ENCODE measurements around the gene PGLYRP1.

PGLYRP1 gene

DNA sequence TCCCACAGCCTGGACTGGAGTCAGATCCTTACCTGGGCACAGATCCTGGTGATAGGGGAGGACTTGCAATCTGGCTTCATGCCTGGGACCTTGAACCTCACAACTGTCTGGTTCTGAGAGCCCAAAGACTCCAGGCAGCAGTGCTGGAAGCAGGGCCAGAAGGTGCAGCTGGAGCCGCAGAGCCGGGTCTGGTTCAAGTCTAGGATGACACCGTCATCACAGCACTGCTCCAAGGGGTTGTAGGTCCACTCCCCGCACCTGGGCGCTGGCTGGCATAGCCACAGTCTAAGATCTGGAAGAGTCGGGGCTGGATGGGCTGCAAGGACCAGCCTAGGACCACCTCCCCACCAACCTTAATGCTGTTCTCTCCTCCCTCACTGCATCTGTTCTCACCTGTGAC is 17.3 kb upstream of the PGLYRP1 start:
- Mint-ChIP-seq H3K4me3 (no peak overlapping the region), H3K4me1 (peaks cover 6% of the 10 kb centered on the region), H3K9me3 (no peaks in the 10 kb centered on the region), H3K27me3 (peaks cover 80% of the 10 kb centered on the region), H3K27ac (no peak overlapping the region)
- DNase-seq (no peak), ATAC-seq (no peak)

DNA sequence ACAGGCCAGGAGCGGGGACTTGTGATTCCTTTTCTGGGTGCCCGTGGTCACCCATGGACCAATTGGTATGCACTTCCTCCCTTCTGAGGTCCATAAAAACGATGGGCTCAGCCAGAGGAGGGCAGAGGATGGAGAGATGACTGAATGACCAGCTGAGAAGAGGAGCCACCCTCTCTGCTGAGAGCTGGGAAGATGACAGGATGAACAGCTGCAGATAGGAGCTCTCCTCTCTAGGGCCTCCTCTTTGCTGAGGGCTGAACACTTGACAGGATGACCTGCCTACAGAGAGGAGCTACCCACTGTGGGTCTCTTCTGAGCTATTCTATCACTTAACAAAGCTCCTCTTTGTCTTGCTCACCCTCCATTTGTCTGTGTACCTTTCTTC is 13.9 kb upstream of the PGLYRP1 start:
- H3K27me3 Mint-ChIP-seq, result peaks cover 53% of the 10 kb centered on the region
- H3K27ac Mint-ChIP-seq, result no peak overlapping the region
- DNase-seq (no peak), ATAC-seq (no peak)
- no peak overlapping the region for H3K4me3 Mint-ChIP-seq
- no peaks in the 10 kb centered on the region for H3K9me3 Mint-ChIP-seq
- H3K4me1 Mint-ChIP-seq, result no peaks in the 10 kb centered on the region

DNA sequence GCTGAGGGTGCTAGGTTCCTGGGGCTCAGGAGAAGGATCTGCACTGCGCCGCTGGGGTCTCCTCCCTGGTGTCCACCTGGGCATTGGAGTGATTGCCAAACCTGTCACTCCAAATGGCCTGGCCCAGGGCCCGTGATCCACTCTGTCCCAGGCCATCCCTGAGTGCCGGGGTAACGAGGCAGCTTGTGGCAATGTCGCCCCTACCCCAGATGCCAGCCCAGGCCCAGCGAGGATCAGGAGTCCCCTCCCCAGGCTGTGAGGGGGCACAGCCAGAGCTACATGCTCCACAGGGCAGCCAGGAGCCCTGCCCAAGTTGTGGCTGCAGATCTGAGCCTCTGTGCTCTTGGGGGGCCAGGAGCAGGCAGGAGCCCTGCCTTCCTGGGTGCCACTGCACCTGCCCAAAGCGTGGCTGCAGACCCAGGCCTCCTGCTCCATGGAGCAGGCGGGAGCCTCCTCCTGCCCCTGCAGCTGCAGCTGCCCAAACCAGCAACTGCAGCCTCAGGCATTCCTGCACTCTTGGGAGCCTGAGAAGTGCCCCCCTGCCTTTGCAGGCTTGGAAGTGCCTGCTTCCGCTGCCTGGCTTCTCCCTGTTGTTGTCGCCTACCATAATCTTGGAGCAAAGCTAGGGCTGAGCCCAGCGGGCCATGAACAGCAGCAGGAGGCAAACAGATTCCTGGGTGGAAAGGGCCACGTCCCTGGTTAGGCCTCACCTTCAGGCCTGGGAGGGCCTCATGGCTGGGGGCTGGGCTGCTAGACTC is 13.3 kb upstream of the PGLYRP1 start:
- peaks cover 48% of the 10 kb centered on the region for H3K27me3 Mint-ChIP-seq
- H3K4me3 Mint-ChIP-seq, result no peak overlapping the region
- DNase-seq (no peak), ATAC-seq (no peak)
- no peak overlapping the region for H3K27ac Mint-ChIP-seq
- H3K9me3 Mint-ChIP-seq, result no peaks in the 10 kb centered on the region
- no peaks in the 10 kb centered on the region for H3K4me1 Mint-ChIP-seq

DNA sequence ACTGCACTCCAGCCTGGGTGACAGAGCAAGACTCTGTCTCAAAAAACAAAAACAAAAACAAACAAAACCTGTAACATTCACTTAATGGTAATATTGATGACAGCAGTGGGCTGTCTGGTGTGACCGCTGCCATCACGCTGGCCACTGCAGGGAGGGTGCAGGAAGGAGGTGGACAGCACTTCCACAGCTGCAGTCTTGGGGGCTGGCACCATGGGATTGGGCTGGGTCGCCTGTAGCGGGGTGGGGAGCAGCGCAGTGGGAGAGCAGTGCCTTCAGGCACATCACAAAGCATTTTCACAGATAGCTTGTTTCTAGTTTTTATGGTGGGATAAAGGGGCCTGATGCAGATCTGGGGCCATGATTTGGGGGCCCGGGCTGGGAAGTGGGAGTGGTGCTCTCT is 12.7 kb upstream of the PGLYRP1 start:
- Mint-ChIP-seq H3K4me3 (no peak overlapping the region), H3K27ac (peak overlapping the region in 1 of 2 donors; percentile 54), H3K9me3 (no peaks in the 10 kb centered on the region), H3K27me3 (peaks cover 41% of the 10 kb centered on the region), H3K4me1 (no peaks in the 10 kb centered on the region)
- no peak for DNase-seq
- no peak for ATAC-seq

DNA sequence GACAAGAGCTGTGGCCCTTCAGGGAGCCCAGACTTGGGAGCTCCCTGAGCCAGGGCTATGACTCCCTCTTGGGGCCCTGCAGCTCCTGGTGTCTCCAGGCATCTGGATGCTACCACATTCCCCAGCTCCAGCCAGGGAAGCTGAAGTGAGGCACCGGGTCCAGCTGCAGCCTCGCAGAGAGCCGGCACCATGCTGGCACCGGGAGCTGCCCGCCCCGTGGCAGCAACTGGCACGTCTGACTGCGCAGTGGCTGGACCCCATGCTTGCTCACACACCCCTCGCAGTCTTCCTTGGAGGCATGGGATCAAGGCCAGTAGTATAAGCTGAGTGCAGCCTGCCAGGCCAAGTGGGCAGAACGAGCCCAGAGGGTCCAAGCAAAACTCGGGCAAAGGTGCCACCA is 10.5 kb upstream of the PGLYRP1 start:
- Mint-ChIP-seq H3K9me3 (no peaks in the 10 kb centered on the region), H3K27me3 (peaks cover 37% of the 10 kb centered on the region), H3K27ac (no peak overlapping the region), H3K4me3 (no peak overlapping the region), H3K4me1 (peaks cover 6% of the 10 kb centered on the region)
- ATAC-seq, result no peak
- DNase-seq, result no peak

DNA sequence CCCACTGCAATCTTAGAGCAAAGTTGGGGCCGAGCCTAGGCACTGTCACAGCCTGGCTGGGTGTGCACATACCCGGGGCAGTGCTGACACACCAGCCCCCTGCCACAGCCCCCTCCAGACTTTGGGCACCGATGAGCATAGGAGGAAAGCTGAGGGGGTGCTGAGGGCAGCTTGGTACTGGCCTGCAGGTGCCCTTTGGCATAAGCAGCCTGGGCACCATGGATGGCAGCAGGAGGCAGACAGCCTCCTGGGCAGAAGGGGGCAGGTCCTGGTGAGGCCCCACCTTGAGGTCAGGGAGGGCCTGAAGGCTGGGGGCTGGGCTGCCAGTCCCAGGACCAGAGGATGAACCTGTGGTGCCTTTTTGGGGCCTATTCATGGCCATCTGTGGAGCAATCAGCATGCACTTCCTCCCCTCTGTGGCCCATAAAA is 9.8 kb upstream of the PGLYRP1 start:
- peaks cover 6% of the 10 kb centered on the region for H3K4me1 Mint-ChIP-seq
- no peak for ATAC-seq
- H3K9me3 Mint-ChIP-seq, result no peaks in the 10 kb centered on the region
- H3K4me3 Mint-ChIP-seq, result no peak overlapping the region
- H3K27me3 Mint-ChIP-seq, result peaks cover 36% of the 10 kb centered on the region
- H3K27ac Mint-ChIP-seq, result peak overlapping the region in 1 of 2 donors; percentile 80
- DNase-seq, result no peak

DNA sequence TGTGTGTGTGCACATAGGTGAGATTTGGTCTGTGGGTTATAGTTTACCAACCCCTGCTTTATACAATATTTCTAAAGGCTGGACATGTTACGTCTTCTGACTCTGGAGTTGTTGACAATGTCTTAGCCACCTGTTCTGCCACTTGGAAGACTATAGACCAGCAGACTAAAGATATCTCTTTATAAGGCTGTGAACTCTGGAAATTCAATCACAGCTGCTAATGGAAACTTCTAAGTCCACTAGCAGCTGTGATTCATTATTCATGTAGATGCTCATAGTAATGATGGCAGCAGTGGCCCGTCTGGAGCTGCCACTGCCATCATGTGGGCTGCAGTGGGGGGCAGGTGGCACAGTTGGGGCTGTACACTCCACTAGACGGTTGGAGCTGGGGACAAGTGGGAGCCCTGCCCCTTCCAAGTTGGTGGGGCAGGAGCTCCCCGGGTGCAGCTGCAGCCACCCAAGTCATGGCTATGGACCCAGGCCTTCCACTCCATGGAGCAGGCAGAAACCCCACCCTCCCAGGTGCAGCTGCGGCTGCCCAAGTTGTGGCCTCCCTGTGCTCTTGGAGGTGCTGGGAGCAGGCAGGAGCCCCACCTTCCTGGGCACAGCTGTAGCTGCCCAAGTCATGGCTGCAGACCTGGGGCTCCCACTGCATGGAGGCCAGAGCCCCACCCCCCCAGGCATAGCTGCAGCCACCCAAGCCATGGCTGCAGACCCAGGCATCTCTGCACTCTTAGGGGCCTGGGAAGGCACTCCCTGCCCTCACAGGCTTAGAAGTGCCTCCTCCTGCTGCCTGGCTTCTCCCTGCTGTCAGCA is 9.1 kb upstream of the PGLYRP1 start:
- no peak for DNase-seq
- Mint-ChIP-seq H3K4me3 (no peak overlapping the region), H3K27ac (peak overlapping the region in 1 of 2 donors; percentile 80), H3K27me3 (peaks cover 30% of the 10 kb centered on the region), H3K9me3 (no peaks in the 10 kb centered on the region), H3K4me1 (peaks cover 7% of the 10 kb centered on the region)
- no peak for ATAC-seq

DNA sequence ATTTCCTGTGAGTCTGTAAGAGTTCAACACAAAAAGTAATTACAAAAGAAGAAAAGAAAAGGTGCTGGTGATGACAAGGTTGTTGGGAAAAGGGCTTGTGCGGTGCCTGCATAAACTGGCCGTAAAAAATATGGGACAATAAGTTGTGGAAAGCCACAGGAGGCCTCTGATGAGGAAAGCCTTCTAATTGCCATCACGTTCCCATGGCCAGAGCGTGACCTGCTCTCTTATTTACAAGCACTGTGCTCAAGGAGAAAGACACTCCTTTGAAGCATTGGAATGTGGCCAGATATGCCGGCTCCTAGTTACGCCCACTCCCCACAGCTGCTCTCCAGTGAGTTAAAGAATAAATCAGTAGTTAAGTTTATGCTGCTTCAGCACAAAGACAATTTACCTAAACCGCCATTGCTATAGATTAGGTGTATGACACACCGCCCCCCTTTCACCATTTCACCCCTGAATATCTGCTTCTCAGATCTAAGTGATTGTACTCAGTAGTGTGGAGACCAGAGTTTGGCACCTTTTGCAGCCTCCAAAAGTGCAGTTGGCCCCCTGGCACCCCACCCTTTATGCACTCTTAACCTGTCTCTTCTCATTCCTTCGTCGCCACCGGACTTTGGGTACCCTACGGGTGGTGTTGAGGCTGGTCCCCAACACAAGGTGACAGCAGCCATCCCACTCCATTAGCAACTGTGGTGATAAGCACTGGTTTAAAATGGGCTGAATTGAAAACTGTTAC is 8.1 kb upstream of the PGLYRP1 start:
- no peak overlapping the region for H3K4me3 Mint-ChIP-seq
- H3K27ac Mint-ChIP-seq, result no peak overlapping the region
- peaks cover 32% of the 10 kb centered on the region for H3K27me3 Mint-ChIP-seq
- no peak for ATAC-seq
- no peaks in the 10 kb centered on the region for H3K9me3 Mint-ChIP-seq
- H3K4me1 Mint-ChIP-seq, result peaks cover 17% of the 10 kb centered on the region
- no peak for DNase-seq

DNA sequence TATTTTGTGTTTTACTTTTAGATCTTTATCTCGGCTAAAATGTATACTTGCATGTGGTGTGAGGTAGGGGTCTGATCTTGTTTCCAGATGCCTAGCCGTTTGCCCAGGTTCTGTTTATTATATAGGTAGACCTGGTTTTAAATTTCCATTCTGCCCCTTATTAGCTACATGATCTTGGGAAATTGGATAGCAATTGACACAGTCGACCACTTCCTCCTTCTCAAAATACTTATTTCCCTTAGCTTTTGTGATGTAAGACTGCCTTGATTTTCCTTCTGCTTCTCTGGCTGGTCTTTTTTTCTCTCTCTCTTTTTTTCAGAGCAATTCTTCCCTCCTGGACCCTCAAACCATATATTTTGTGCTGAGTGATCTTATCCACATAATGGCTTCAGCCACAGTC is 3.0 kb upstream of the PGLYRP1 start:
- H3K27me3 Mint-ChIP-seq, result peaks cover 58% of the 10 kb centered on the region
- no peak for ATAC-seq
- no peak overlapping the region for H3K27ac Mint-ChIP-seq
- no peak overlapping the region for H3K4me3 Mint-ChIP-seq
- H3K4me1 Mint-ChIP-seq, result peaks cover 25% of the 10 kb centered on the region
- no peak for DNase-seq
- no peaks in the 10 kb centered on the region for H3K9me3 Mint-ChIP-seq

DNA sequence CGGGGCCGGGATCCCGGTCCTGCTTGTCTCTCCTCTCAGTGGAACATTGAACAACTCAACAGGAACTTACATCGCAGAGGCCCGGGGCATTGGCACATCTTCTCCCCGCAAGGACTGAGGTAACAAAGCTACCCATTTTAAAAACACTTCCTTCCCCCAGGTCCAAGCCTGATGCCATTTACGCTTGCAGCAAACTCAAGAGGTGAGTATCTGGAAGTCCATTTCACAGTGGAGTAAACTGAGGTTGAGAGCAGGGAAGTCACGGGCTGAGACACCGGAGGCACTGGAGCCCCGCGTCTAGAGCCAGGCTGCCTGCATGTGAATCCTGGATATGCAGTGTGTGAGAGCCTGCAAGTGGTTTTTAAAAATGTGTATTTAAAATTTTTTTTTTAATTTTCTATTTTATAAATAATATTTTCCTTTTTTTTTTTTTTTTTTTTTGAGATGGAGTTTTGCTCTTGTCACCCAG is 492 bp upstream of the PGLYRP1 start:
- no peak for DNase-seq

DNA sequence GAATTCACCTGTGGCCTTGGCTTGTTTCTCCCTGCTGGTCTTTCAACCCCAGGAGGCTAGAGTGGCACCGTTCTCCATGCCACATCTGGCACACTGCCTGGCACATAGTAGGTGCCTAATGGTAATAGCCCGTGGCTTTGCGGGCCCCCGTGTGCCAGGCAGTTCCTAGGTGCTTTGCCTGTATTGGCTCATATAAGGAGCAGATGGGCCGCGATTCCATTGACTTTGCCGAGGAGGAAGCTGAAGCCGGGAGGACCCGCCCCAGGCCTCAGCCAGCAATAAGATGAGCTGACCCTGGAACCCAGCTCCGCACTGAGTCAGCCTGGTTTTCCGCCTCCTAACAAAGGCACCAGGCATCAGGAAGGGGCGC is 807 bp downstream of the PGLYRP1 start:
- no peak for ATAC-seq
- Mint-ChIP-seq H3K4me3 (no peak overlapping the region), H3K9me3 (no peaks in the 10 kb centered on the region), H3K27ac (no peak overlapping the region), H3K4me1 (peaks cover 20% of the 10 kb centered on the region), H3K27me3 (peaks cover 50% of the 10 kb centered on the region)
- no peak for DNase-seq

More for the DNA sequence above, 492 bp upstream of the PGLYRP1 start:
- ATAC-seq, result no peak
- peaks cover 50% of the 10 kb centered on the region for H3K27me3 Mint-ChIP-seq
- H3K4me1 Mint-ChIP-seq, result peaks cover 18% of the 10 kb centered on the region
- no peak overlapping the region for H3K4me3 Mint-ChIP-seq
- no peaks in the 10 kb centered on the region for H3K9me3 Mint-ChIP-seq
- no peak overlapping the region for H3K27ac Mint-ChIP-seq

DNA sequence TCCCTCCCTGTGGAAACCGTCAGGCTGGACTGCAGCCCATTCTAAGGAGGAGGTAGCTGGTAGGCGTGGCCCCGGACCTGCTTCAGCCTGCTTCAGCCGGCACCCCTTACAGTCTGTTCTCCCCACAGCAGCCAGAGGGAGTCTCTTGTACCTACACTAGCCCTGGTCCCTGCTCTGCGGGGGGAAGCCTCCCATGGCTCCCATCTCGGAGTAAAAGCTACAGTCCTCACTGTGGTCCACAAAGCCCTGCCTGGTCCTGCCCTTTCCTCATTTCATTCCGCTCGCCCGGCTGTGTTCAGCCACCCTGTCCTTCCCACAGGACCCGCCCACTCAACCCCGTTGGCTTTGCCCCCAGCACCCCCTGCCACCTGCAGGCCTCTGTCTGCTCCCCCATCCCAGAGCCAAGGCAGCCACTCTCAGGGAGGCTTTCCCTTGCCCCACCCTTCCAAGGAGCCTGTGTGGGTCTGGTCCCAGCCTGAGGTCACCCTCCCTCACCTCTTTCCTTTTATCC is 1.3 kb downstream of the PGLYRP1 start:
- Mint-ChIP-seq H3K4me3 (no peak overlapping the region), H3K27me3 (peaks cover 48% of the 10 kb centered on the region), H3K9me3 (no peaks in the 10 kb centered on the region), H3K27ac (no peak overlapping the region), H3K4me1 (peaks cover 20% of the 10 kb centered on the region)
- DNase-seq, result no peak
- no peak for ATAC-seq

DNA sequence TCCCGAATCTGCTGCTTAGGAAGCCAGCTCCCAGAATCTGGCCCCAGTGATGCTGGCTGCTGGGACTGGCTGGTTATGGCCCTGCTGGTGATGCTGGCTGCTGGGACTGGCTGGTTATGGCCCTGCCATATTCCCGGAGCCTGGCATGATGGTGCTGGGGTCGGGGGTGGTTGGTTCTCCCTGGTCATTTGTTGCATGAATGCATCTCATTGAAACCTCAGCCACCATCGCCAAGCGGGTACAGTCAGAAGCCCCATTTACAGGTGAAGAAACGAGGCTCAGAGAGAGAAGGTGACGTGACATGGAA is 2.1 kb downstream of the PGLYRP1 start:
- DNase-seq (no peak), ATAC-seq (no peak)
- Mint-ChIP-seq H3K9me3 (no peaks in the 10 kb centered on the region), H3K4me3 (no peak overlapping the region), H3K4me1 (peaks cover 20% of the 10 kb centered on the region), H3K27ac (no peak overlapping the region), H3K27me3 (peaks cover 48% of the 10 kb centered on the region)

DNA sequence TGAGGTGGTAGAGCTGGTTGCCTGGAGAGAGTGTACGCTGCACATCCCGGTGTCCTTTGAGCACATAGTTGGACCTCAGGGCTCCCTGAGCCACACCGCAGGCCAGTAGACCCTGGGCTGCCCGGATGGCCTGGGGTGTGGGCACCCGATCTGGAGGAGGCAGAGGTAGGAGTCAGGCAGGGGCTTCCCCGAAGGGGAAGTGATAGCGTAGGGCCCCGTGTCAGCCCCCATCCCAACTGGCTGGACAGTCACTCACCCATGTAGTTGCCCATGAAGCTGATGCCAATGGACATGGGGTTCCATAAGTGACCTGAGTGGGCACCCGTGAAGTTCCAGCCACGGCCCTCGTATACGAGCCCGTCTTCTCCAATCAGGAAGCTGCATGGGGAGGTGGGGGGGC is 3.6 kb downstream of the PGLYRP1 start:
- no peak for DNase-seq
- ATAC-seq, result no peak
- Mint-ChIP-seq H3K4me3 (no peak overlapping the region), H3K9me3 (no peaks in the 10 kb centered on the region), H3K27me3 (peaks cover 51% of the 10 kb centered on the region), H3K27ac (peak overlapping the region in 1 of 2 donors; percentile 63), H3K4me1 (peaks cover 30% of the 10 kb centered on the region)

DNA sequence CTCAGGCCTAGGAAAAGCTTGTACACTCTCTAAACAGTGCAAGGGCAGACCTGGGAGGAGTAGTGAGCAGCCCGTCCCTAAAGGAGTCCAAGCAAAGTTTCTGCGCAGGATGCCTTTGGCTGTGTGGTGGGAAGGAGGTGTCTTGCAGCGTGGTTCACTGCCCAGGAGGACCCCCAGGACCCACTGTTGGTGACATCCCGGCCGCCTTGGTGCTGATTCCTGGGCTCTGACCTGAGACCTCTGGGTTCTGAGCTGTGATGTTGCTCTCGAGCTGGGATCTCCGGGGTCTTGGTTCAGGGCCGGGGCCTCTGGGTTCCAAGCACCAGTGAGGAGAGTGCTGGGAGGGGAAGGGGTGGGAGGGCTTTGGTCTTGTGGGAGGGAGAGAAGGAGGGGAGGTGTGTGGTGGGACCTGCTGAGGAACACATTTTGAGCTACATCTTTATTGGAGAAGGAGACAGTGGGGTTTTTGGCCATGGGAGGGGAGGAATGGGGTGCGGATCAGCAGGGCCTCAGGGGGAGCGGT is 4.1 kb downstream of the PGLYRP1 start:
- H3K9me3 Mint-ChIP-seq, result no peaks in the 10 kb centered on the region
- H3K27me3 Mint-ChIP-seq, result peaks cover 49% of the 10 kb centered on the region
- no peak overlapping the region for H3K4me3 Mint-ChIP-seq
- DNase-seq, result no peak
- H3K27ac Mint-ChIP-seq, result no peak overlapping the region
- no peak for ATAC-seq
- peaks cover 30% of the 10 kb centered on the region for H3K4me1 Mint-ChIP-seq
